G401 (cell line): ENCODE results near the gene PDZD4. TPM values are rescaled to one million over a fixed set of nuclear protein-coding genes. Genes with fewer than 3 reads are reported as not detected.
A peak's percentile ranks its signal among the peaks of the same experiment; 100 is the strongest.

Experiments
- DNase-seq: peaks from one replicate; pipeline ENCODE4 v3.0.0-alpha.2; 2015; ENCODE audit warnings: low spot score
- in situ Hi-C: cut with HindIII; loops from 2 replicates; pipeline ENCODE4 v1.10.0; 2016; ENCODE audit warnings: low sequenced_read_pairs, mixed read lengths
- total RNA-seq: library from RNA; depleted of rRNA; stranded (reverse); fragments of >200 nt; shearing (Covaris generic); gene quantifications from 2 replicates; pipeline ENCODE4 v1.2.3, GENCODE V29; 2014

The PDZD4 gene
- total RNA-seq, 1 experiment from 2014 or later: 15.6 TPM

DNA sequence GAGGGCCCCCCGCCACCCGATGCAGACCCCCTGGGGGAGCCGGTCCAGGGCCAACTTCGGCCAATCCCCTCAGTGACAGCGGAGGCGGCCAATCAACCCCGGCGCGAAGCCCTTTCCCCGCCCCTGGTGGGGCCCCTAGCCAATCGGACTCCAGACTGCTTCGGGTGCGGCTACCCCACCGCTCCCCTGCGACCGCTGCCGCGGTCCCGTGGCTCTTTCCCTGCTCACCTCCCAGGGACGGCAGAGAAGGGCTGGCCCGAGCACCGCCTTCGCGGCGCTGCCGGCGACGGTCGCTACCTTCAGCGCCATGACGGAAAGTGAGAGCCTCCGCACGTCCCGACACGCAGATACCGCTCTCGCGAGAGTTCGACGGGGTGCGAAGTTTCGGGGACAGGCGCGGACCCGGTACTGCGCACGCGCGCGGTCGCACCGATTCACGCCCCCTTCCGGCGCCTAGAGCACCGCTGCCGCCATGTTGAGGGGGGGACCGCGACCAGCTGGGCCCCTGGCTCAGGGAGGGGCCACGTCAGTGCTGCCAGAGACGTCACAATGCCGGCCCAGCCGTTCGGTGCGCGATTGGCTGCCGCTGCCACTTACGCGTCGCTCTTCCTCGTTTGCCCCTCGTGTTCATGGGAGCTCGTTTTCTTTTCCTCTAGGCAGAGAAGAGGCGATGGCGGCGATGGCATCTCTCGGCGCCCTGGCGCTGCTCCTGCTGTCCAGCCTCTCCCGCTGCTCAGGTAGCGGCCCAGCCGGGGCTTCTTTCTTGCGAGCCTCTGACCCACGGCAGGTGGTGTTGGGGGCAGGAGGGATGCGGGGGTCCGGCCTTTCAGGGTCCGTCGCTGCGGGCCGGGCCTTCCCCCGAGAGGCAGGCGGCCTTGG, 36.1 kb downstream of the PDZD4 start, which contains the start of the genes IDH3G and SSR4:
Gene IDH3G, minus strand, starts transcription at position 358 of the 879 bp plus-strand sequence. Its CDS starts 49 bp downstream, at position 309.
Gene SSR4, plus strand, starts transcription at position 651 of the 879 bp plus-strand sequence. Its CDS starts 20 bp downstream, at position 671.
- in situ Hi-C loops: no loop called here

GRCh38 chrX:153793291-153793690, 37.1 kb downstream of the PDZD4 start:
- in situ Hi-C loops: no loop called here
- DNase-seq: no peak

More for the DNA sequence above, 36.1 kb downstream of the PDZD4 start, which contains the start of the genes IDH3G and SSR4:
- DNase-seq: peak; percentile 92

GRCh38 chrX:153792368-153792767, 38.0 kb downstream of the PDZD4 start:
- in situ Hi-C loops: no loop called here

GRCh38 chrX:153791104-153791852, 39.1 kb downstream of the PDZD4 start:
- DNase-seq: peak; percentile 62
- in situ Hi-C loops: no loop called here

More at GRCh38 chrX:153792368-153792767, 38.0 kb downstream of the PDZD4 start:
- no peak for DNase-seq

DNA sequence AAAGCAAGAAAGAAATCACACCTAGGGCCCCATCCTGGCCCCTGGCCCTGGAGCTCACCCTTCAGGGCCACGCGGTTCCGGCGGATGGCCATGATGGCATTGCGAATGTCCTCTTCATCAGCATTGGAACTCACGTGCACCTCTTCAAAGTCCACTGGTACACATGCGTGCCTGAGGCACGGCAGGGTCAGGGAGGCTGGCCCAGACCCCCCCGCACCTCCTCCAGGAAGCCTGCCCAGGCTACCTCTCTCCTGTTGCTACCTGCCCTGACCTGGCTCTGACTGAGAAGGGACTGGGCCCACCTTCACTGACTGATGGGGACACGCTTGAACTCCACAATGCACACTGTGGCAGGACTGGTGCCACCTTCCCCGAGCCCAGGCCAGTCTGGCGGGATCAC, 40.7 kb downstream of the PDZD4 start:
- in situ Hi-C loops: no loop called here

DNA sequence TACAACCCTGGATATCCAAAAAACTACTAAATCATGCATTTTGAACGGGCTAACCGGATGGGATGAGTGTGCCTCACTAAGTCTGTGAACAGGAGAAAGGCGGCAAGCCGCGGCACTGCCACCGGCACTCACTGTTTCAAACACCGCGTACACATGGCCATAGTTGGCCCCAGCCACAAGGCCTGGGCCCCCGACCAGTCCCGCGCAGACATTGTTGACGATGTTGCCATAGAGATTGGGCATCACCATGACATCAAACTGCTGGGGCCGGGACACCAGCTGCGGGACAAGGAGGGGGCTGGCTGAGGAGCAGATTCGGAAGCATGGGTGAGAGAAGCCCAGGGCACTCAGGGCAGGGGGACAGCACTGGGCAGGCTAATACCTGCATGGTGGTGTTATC, 43.7 kb downstream of the PDZD4 start:
- no peak for DNase-seq
- in situ Hi-C loops: no loop called here

More for the DNA sequence above, 40.7 kb downstream of the PDZD4 start:
- DNase-seq: no peak

DNA sequence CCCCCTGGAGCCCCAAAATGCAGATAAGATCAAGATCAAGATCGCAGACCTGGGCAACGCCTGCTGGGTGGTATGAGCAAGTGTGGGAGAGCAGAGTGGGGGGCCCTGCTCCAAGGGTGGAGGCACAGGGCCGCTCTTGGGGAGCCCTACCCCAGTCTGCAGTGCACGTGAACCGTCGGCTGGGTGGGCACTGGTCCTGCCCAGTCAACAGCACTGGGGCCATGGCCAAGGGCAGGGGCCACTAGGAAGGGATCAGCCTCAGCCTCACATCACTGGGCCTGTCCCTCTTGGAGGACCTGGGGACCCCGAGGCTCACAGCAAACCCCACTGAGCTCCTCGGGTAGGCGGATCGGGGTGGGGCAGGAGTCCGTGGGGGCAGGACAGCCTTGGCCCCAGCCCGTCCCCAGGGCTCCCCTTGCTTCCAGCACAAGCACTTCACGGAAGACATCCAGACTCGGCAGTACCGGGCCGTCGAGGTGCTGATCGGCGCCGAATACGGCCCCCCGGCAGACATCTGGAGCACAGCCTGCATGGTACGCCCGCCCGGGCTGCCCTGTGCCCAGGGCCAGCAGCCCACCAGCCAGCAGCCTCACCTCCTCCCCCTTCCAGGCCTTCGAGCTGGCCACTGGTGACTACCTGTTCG, 45.9 kb downstream of the PDZD4 start:
- DNase-seq: no peak
- in situ Hi-C loops: no loop called here

GRCh38 chrX:153783378-153784013, 46.8 kb downstream of the PDZD4 start:
- no peak for DNase-seq
- in situ Hi-C loops: no loop called here

DNA sequence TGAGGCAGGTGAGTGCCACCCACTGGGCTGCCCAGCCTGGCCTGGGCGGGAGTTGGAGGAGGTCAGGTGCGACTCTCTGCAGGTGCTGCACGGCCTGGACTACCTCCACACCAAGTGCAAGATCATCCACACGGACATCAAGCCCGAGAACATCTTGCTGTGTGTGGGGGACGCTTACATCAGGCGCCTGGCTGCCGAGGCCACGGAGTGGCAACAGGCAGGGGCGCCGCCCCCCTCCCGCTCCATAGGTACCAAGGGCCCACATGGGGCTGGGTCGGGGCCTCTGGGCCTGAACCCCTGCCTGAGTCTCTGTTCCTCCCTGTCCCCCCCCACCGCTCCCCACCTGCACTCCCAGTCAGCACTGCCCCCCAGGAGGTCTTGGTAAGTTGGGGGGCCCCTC, 47.5 kb downstream of the PDZD4 start:
- no peak for DNase-seq
- in situ Hi-C loops: no loop called here

DNA sequence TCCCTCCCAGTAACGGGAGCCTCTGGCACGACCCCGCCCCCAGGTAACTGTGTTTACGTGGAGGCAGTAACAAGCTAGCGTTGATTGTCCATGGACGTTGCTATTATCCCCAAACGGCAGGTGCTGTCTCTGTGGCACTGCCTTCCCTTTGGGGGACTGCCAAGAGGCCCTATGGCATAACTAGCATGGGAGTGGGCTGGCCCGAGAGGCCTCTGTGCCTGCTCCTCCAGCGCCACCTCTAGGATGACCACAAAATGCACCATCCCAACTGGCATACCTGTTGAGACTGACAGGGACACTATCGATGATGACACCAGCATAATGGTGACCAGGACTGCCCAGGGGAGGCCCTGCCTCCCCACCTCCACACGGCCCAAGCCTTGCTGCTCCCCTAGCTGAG, 48.0 kb downstream of the PDZD4 start:
- no peak for DNase-seq
- in situ Hi-C loops: no loop called here

GRCh38 chrX:153781428-153782047, 48.8 kb downstream of the PDZD4 start:
- no peak for DNase-seq
- in situ Hi-C loops: no loop called here

GRCh38 chrX:153780678-153781427, 49.5 kb downstream of the PDZD4 start, which contains the start of gene SRPK3:
Gene SRPK3, plus strand, starts transcription at chrX:153781041. Its CDS starts 46 bp downstream, at chrX:153781087.
- peak; percentile 39 for DNase-seq
- in situ Hi-C loops: no loop called here

GRCh38 chrX:153779891-153780677, 50.3 kb downstream of the PDZD4 start:
- in situ Hi-C loops: no loop called here
- DNase-seq: no peak

DNA sequence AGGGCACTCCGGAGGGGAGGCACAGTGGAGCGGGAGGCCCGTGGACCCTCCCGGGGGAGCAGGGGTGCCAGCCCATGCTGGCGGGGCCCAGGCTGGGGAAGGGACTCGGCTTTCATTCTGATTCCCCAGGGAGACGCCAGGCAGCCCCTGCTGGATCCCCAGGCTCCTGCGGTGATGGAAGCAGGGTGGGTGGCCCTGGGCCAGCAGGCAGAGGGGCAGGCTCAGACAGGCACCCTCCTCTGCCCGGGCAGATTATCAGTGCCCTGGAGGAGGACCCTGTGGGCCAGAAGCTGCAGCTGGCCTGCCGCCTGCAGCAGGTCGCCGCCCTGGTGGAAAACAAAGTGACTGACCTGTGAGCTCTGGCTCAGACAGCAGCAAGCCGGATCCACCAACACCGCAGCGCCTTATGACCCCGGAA, 51.7 kb downstream of the PDZD4 start:
- in situ Hi-C loops: no loop called here
- no peak for DNase-seq

- no peak for DNase-seq
- in situ Hi-C loops: no loop called here
These were observed 52.2 kb downstream of the PDZD4 start for GRCh38 chrX:153778181-153778580.

- in situ Hi-C loops: no loop called here
- DNase-seq: no peak
These were observed 52.9 kb downstream of the PDZD4 start for GRCh38 chrX:153777261-153778090.
